ENCODE data around the gene RAB13. TPM values are rescaled to one million over a fixed set of nuclear protein-coding genes. Genes with fewer than 3 reads are reported as not detected.

Gene RAB13
- total RNA-seq, 1 experiment from 2014 or later, result 42.3 TPM

DNA sequence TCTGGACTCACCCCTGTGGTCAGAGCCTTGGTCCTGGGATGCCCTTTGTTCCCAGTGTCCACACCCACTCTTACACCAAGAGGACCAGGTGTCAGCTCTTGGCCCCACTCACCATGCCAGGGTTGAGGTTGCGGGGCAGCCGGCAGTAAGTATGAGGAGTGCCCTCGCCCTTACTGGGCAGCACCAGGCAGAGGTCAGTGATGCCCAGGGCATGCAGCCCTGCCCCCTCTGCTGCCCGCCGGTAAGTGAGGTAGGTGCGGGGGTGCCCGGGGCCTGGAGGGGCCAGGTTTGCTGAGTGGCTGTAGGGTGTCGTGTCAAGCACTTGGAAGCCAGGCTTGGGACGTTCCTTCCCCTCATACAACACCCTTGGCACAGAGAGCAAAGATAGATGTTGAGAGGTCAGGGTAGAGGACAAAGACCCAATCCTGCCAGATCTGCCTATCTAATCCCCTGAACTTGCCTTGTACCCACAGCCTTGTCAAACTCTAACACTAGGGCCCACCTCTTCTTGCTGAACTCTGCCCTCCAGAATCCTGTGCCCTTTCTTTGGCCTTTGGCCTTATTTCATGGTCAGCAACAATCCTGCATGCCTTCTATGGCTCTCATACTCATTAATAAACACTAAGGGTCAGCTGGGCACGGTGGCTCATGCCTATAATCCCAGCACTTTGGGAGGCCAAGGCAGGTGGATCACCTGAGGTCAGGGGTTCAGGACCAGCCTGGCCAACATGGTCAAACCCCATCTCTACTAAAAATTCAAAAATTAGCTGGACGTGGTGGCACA is 43.2 kb downstream of the RAB13 start:
- TF ChIP-seq, protein P1, sequence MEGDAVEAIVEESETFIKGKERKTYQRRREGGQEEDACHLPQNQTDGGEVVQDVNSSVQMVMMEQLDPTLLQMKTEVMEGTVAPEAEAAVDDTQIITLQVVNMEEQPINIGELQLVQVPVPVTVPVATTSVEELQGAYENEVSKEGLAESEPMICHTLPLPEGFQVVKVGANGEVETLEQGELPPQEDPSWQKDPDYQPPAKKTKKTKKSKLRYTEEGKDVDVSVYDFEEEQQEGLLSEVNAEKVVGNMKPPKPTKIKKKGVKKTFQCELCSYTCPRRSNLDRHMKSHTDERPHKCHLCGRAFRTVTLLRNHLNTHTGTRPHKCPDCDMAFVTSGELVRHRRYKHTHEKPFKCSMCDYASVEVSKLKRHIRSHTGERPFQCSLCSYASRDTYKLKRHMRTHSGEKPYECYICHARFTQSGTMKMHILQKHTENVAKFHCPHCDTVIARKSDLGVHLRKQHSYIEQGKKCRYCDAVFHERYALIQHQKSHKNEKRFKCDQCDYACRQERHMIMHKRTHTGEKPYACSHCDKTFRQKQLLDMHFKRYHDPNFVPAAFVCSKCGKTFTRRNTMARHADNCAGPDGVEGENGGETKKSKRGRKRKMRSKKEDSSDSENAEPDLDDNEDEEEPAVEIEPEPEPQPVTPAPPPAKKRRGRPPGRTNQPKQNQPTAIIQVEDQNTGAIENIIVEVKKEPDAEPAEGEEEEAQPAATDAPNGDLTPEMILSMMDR (conservative IDR thresholded peaks at IDR 0.05; ENCODE audit: low read depth, low read length), result no peak
- TF ChIP-seq EZH2 (IDR thresholded peaks at IDR 0.05; ENCODE audit: low read length, unreplicated experiment) (no peak), EZH2phosphoT487 (IDR thresholded peaks at IDR 0.05; ENCODE audit: borderline replicate concordance, low read length) (no peak)
- Histone ChIP-seq H3K9me3 (ENCODE audit: low read length) (no peaks in the 10 kb centered on the region), H3K9me2 (replicated peaks; ENCODE audit: low read length) (no peaks in the 10 kb centered on the region), H3K79me2 (ENCODE audit: low read length) (peaks cover 23% of the 10 kb centered on the region), H3K27ac (ENCODE audit: low read length) (no peak overlapping the region), H3F3A (ENCODE audit: low read length, unreplicated experiment) (no peaks in the 10 kb centered on the region), H4K20me1 (ENCODE audit: low read length) (no peaks in the 10 kb centered on the region), H3K36me3 (ENCODE audit: low read depth, low read length) (peaks cover 3% of the 10 kb centered on the region; the same call in 1 of the 2 replicates), H3K27me3 (ENCODE audit: low read length) (no peaks in the 10 kb centered on the region), H3K9ac (ENCODE audit: low read length) (no peak overlapping the region), H3K4me2 (ENCODE audit: low read length) (no peak overlapping the region), H3K4me1 (ENCODE audit: insufficient read depth, low read length) (peaks cover 13% of the 10 kb centered on the region), H2AFZ (ENCODE audit: low read length) (no peak overlapping the region), H3K4me3 (ENCODE audit: low read length) (no peak overlapping the region)
- ChIA-PET CTCF (no interaction called here), POLR2A (ENCODE audit: unreplicated experiment) (no interaction called here)
- intact Hi-C loops (cut with micrococcal nuclease), result no loop called here
- no TSS peak for BruUV-seq (replicated peaks)
- DNase-seq (no peak), ATAC-seq (no peak)

- Histone ChIP-seq H3K9ac (ENCODE audit: low read length) (no peak overlapping the region), H3K79me2 (ENCODE audit: low read length) (peaks cover 23% of the 10 kb centered on the region), H3F3A (ENCODE audit: low read length, unreplicated experiment) (no peaks in the 10 kb centered on the region), H3K4me2 (ENCODE audit: low read length) (no peak overlapping the region), H3K4me1 (ENCODE audit: insufficient read depth, low read length) (peaks cover 13% of the 10 kb centered on the region), H3K36me3 (ENCODE audit: low read depth, low read length) (no peaks in the 10 kb centered on the region; the same call in 1 of the 2 replicates), H3K27me3 (ENCODE audit: low read length) (no peaks in the 10 kb centered on the region), H4K20me1 (ENCODE audit: low read length) (no peaks in the 10 kb centered on the region), H3K9me3 (ENCODE audit: low read length) (no peaks in the 10 kb centered on the region), H3K9me2 (replicated peaks; ENCODE audit: low read length) (no peaks in the 10 kb centered on the region), H3K4me3 (ENCODE audit: low read length) (no peak overlapping the region), H3K27ac (ENCODE audit: low read length) (no peak overlapping the region), H2AFZ (ENCODE audit: low read length) (no peak overlapping the region)
- DNase-seq, result no peak
- intact Hi-C loops (cut with micrococcal nuclease), result no loop called here
- POLR2A ChIA-PET (ENCODE audit: unreplicated experiment), result no interaction called here
- CTCF ChIA-PET, result no interaction called here
- BruUV-seq (replicated peaks), result no TSS peak
- TF ChIP-seq, protein P1 (conservative IDR thresholded peaks at IDR 0.05; ENCODE audit: low read depth, low read length), result no peak
- TF ChIP-seq EZH2 (IDR thresholded peaks at IDR 0.05; ENCODE audit: low read length, unreplicated experiment) (no peak), EZH2phosphoT487 (IDR thresholded peaks at IDR 0.05; ENCODE audit: borderline replicate concordance, low read length) (no peak)
- no peak for ATAC-seq
These were observed 44.1 kb downstream of the RAB13 start for GRCh38 chr1:153941826-153942725.

Measured in PC-3 (cell line).